MCF 10A (cell line): ENCODE results near the gene SLC35G6. TPM values are rescaled to one million over a fixed set of nuclear protein-coding genes. Genes with fewer than 3 reads are reported as not detected.

Source experiments
- BruUV-seq: library from RNA; stranded (reverse); fragments of 400-500 nt; replicated peaks from 2 replicates; lab custom pipeline; 2021; lab: Mats Ljungman, UMichigan
- CTCF ChIA-PET: fragments of 300-600 bp; sonication (Branson Sonifier 250); formaldehyde crosslinking; extraction: SDS; loops from one replicate; lab custom pipeline; 2021; ENCODE audit warnings: antibody characterized with exemption, inconsistent platforms; lab: Yijun Ruan, JAX
- POLR2A ChIA-PET: fragments of 300-600, 350-650 bp; sonication (Branson Sonifier 250); formaldehyde crosslinking; extraction: SDS; loops from one replicate; lab custom pipeline; 2020; ENCODE audit warnings: antibody characterized with exemption, inconsistent platforms; lab: Yijun Ruan, JAX
- DNase-seq: peaks from one replicate; pipeline ENCODE4 v3.0.0-alpha.2; 2018; ENCODE audit not compliant: unreplicated experiment
- H3K27ac Mint-ChIP-seq: one replicate; pipeline ENCODE4 v1.8.0; 2022; ENCODE audit warnings: mild to moderate bottlenecking, low read depth, mixed read lengths; ENCODE audit not compliant: unreplicated experiment
- H3K27me3 Mint-ChIP-seq: one replicate; pipeline ENCODE4 v1.8.0; 2022; ENCODE audit warnings: mixed read lengths; ENCODE audit not compliant: insufficient read depth, unreplicated experiment
- H3K36me3 Mint-ChIP-seq: one replicate; pipeline ENCODE4 v1.8.0; 2022; ENCODE audit warnings: mild to moderate bottlenecking, moderate library complexity, mixed read lengths; ENCODE audit not compliant: insufficient read depth, unreplicated experiment
- H3K4me1 Mint-ChIP-seq: one replicate; pipeline ENCODE4 v1.8.0; 2022; ENCODE audit warnings: mixed read lengths; ENCODE audit not compliant: insufficient read depth, unreplicated experiment
- H3K4me3 Mint-ChIP-seq: one replicate; pipeline ENCODE4 v1.8.0; 2022; ENCODE audit warnings: mild to moderate bottlenecking, moderate library complexity, mixed read lengths; ENCODE audit not compliant: unreplicated experiment
- H3K9me3 Mint-ChIP-seq: one replicate; pipeline ENCODE4 v1.8.0; 2022; ENCODE audit warnings: mixed read lengths; ENCODE audit not compliant: unreplicated experiment
- CTCF ChIP-seq: fragments of 200-600 bp; IDR thresholded peaks from one replicate; pipeline ENCODE4 v1.8.0; 2022; ENCODE audit warnings: antibody characterized with exemption, mild to moderate bottlenecking; ENCODE audit not compliant: unreplicated experiment
- intact Hi-C: fragments of 100-400 bp; cut with micrococcal nuclease; formaldehyde crosslinking; loops from 2 replicates; pipeline ENCODE4 v1.14.1; 2022
- total RNA-seq: library from RNA; stranded (reverse); gene quantifications from 2 replicates; pipeline ENCODE4 v1.2.3, GENCODE V29; 2022

SLC35G6 gene
- total RNA-seq, 1 experiment from 2014 or later = not detected

GRCh38 chr17:7515911-7516610 lies 34.8 kb downstream of the SLC35G6 start:
- Mint-ChIP-seq H3K4me1 (no peaks in the 10 kb centered on the region), H3K9me3 (no peaks in the 10 kb centered on the region), H3K27ac (no peak overlapping the region), H3K27me3 (no peaks in the 10 kb centered on the region), H3K4me3 (no peak overlapping the region), H3K36me3 (peaks cover 40% of the 10 kb centered on the region)
- TF ChIP-seq CTCF = no peak
- ChIA-PET POLR2A (interaction anchor here (0.6 to 7.6 kb wide), 6 partner anchors 31 to 172 kb away, joined by 3 to 65 read pairs (median 10); partner anchors contain the start of genes POLR2A, SENP3, TNFSF13 and TP53), CTCF (interaction anchor here (0.5 to 4.7 kb wide), 15 partner anchors 11 to 201 kb away, joined by 3 to 123 read pairs (median 4); partner anchors contain the start of genes SENP3, TMEM102, TNFSF12 and TNFSF13)
- intact Hi-C loops = loop anchor here (2.0 to 10.0 kb wide), 2 partner anchors 73 to 169 kb away; partner anchors contain the start of genes TP53 and WRAP53
- BruUV-seq = no TSS peak
- no peak for DNase-seq

GRCh38 chr17:7523033-7523432 lies 41.8 kb downstream of the SLC35G6 start:
- Mint-ChIP-seq H3K4me1 (no peaks in the 10 kb centered on the region), H3K27ac (no peak overlapping the region), H3K9me3 (no peaks in the 10 kb centered on the region), H3K4me3 (no peak overlapping the region), H3K36me3 (peaks cover 4% of the 10 kb centered on the region), H3K27me3 (no peaks in the 10 kb centered on the region)
- no TSS peak for BruUV-seq
- TF ChIP-seq CTCF = no peak
- ChIA-PET POLR2A (interaction anchor here (1.1 kb wide), 1 partner anchor 9 kb away, joined by 3 read pairs; no protein-coding TSS in a partner anchor), CTCF (no interaction called here)
- intact Hi-C loops = no loop called here
- DNase-seq = no peak

GRCh38 chr17:7528842-7529241 lies 47.6 kb downstream of the SLC35G6 start:
- DNase-seq = no peak
- peaks cover 8% of the 10 kb centered on the region for H3K9me3 Mint-ChIP-seq
- BruUV-seq = no TSS peak
- no peak overlapping the region for H3K4me3 Mint-ChIP-seq
- no peak overlapping the region for H3K27ac Mint-ChIP-seq
- H3K4me1 Mint-ChIP-seq = no peaks in the 10 kb centered on the region
- intact Hi-C loops = no loop called here
- CTCF ChIA-PET = no interaction called here
- no peaks in the 10 kb centered on the region for H3K27me3 Mint-ChIP-seq
- TF ChIP-seq CTCF = no peak
- POLR2A ChIA-PET = no interaction called here
- H3K36me3 Mint-ChIP-seq = no peaks in the 10 kb centered on the region
